ENCODE results near the gene VPS16.

- TF ChIP-seq CTCF (IDR thresholded peaks at IDR 0.05) (no peak), POLR2A (IDR thresholded peaks at IDR 0.05) (no peak)
Observed at GRCh38 chr20:2859330-2860121, 19.0 kb downstream of the VPS16 start.

Measured in stomach (tissue), 4 donors.